ENCODE measurements around the gene CNTNAP5. TPM values are rescaled to one million over a fixed set of nuclear protein-coding genes. Genes with fewer than 3 reads are reported as not detected.

Gene CNTNAP5
- total and polyA plus RNA-seq, 12 donors, result 0.04 TPM; not detected in 11

DNA sequence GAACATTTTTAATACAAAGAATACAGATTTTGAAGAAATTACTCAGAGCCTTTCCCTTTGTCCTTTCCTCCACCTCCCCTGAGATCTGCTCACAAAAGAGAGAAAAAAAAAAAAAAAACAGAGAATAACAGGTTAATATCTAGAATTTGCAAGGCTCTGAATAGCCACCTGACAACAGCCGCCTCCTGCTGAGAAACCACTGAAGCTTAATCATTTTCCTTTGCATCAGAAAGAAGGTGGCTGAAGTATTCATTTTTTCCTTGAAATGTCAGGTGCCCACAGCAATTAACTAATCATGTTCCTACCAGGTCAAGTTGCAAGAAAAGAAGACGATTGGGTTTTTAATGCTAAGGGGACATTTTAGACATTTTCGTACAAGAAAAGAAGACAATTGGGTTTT, 21.2 kb downstream of the CNTNAP5 start:
- TF ChIP-seq, protein P1, sequence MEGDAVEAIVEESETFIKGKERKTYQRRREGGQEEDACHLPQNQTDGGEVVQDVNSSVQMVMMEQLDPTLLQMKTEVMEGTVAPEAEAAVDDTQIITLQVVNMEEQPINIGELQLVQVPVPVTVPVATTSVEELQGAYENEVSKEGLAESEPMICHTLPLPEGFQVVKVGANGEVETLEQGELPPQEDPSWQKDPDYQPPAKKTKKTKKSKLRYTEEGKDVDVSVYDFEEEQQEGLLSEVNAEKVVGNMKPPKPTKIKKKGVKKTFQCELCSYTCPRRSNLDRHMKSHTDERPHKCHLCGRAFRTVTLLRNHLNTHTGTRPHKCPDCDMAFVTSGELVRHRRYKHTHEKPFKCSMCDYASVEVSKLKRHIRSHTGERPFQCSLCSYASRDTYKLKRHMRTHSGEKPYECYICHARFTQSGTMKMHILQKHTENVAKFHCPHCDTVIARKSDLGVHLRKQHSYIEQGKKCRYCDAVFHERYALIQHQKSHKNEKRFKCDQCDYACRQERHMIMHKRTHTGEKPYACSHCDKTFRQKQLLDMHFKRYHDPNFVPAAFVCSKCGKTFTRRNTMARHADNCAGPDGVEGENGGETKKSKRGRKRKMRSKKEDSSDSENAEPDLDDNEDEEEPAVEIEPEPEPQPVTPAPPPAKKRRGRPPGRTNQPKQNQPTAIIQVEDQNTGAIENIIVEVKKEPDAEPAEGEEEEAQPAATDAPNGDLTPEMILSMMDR (IDR thresholded peaks at IDR 0.05), result no peak
- no peaks in the 10 kb centered on the region for H3K36me3 ChIP-seq
- intact Hi-C loops (cut with DNase I), result no loop called here
- DNase-seq, result no peak
- no peak overlapping the region for H3K4me3 ChIP-seq
- no peaks in the 10 kb centered on the region for H3K4me1 ChIP-seq
- H3K9me3 ChIP-seq, result no peaks in the 10 kb centered on the region
- ATAC-seq, result no peak
- H3K27ac ChIP-seq, result no peak overlapping the region
- no peaks in the 10 kb centered on the region for H3K27me3 ChIP-seq
- 73 to 74% methylated on average over 3 of the region's 3 CpGs for WGBS, 2 donors

DNA sequence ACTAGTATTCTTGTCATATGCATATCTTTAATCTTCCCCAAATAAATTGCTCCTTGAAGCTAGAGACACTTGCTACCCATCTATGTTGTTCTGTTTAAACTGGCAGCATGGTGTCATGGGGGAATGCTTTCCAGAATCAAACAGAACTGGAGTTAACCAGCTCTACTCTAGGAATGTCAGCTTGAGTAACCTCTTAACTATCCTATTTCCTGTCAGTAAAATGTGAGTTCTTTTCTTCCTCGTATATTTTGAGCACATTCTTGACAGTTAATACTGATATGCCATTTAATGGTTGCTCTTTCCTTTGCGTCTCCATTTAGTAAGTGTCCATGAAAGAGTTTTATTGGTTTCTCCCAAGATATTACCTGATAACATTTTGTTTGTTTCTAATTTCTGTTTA, 23.0 kb downstream of the CNTNAP5 start:
- DNase-seq, result no peak
- WGBS, 2 donors, result 51 to 59% methylated on average over 2 of the region's 2 CpGs

DNA sequence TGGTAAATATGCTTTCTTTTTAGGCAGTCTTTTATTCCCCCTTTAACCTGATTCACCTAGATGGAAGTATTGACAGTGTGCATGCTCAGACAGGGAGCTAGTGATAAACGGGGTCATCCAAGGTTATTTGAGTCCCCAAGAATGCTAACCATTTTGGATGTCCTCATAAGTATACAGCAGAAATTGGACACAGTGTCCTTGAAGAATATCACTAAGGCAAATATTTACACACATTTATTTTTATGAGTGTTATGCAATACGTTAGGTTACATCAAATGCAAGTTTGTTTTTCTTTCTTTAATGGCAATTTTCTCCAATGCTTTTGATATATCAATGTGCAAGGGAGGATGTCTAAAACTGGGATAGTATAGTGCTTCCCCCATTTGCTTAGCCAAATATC, 23.6 kb downstream of the CNTNAP5 start:
- DNase-seq, result no peak
- intact Hi-C loops (cut with DNase I), result no loop called here
- Histone ChIP-seq H3K4me1 (no peaks in the 10 kb centered on the region), H3K36me3 (no peaks in the 10 kb centered on the region), H3K27me3 (no peaks in the 10 kb centered on the region), H3K9me3 (no peaks in the 10 kb centered on the region), H3K4me3 (no peak overlapping the region), H3K27ac (no peak overlapping the region)
- TF ChIP-seq, protein P1 (IDR thresholded peaks at IDR 0.05), result no peak
- ATAC-seq, result no peak
- WGBS, 2 donors, result 79 to 83% methylated on average over 2 of the region's 2 CpGs

More for the DNA sequence above, 23.0 kb downstream of the CNTNAP5 start:
- Histone ChIP-seq H3K4me1 (no peaks in the 10 kb centered on the region), H3K27me3 (no peaks in the 10 kb centered on the region), H3K36me3 (no peaks in the 10 kb centered on the region), H3K4me3 (no peak overlapping the region), H3K27ac (no peak overlapping the region), H3K9me3 (no peaks in the 10 kb centered on the region)
- intact Hi-C loops (cut with DNase I), result no loop called here
- TF ChIP-seq, protein P1 (IDR thresholded peaks at IDR 0.05), result no peak
- ATAC-seq, result no peak

DNA sequence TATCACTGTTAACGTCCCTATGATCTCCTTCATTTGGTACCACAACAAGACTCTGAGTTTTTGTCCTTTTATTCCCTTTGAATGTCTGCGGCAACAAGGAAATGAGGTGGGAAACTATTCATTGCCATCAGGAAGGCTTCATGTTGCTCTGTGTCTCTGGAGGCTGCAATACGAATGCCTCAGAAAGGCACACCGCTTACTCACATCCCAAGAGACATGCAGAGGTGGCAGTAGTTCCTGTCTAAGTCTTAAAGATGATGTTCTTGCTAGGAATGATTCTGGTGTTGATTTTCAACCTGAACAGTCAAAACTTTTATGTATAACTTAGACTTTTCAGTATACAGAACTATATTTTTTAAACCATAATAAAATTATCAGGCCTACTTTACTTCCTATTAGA, 24.0 kb downstream of the CNTNAP5 start:
- DNase-seq (no peak), ATAC-seq (no peak)
- WGBS, 2 donors, result 48 to 60% methylated on average over 4 of the region's 4 CpGs
- H3K9me3 ChIP-seq, result no peaks in the 10 kb centered on the region
- intact Hi-C loops (cut with DNase I), result no loop called here
- peaks cover 0 to 3% (median 0%) of the 10 kb centered on the region in 9 donors for H3K4me1 ChIP-seq
- H3K27ac ChIP-seq, result no peak overlapping the region
- no peaks in the 10 kb centered on the region for H3K36me3 ChIP-seq
- H3K4me3 ChIP-seq, result no peak overlapping the region
- H3K27me3 ChIP-seq, result no peaks in the 10 kb centered on the region
- TF ChIP-seq, protein P1 (IDR thresholded peaks at IDR 0.05), result no peak

Data from heart right ventricle (tissue), 16 donors.